ENCODE measurements around the gene RIMOC1. TPM values are rescaled to one million over a fixed set of nuclear protein-coding genes. Genes with fewer than 3 reads are reported as not detected.
"Not testable (repeated sequence)": the region's sequence is repeated elsewhere in the genome, so short reads cannot be mapped to it uniquely, and the experiment has no call there.

Gene RIMOC1
- total and polyA plus RNA-seq, 8 donors: 22.4 to 35.5 (median 26.9) TPM

GRCh38 chr5:41927604-41928003 is 23.5 kb downstream of the RIMOC1 start:
- intact Hi-C loops (cut with DNase I): no loop called here
- TF ChIP-seq CTCF (IDR thresholded peaks at IDR 0.05): no peak
- Histone ChIP-seq H3K27ac (no peak overlapping the region), H3K27me3 (no peaks in the 10 kb centered on the region), H3K9me3 (no peaks in the 10 kb centered on the region), H3K4me1 (peaks cover 0 to 17% of the 10 kb centered on the region in 2 donors), H3K4me3 (no peak overlapping the region), H3K36me3 (peaks cover 4 to 12% of the 10 kb centered on the region in 2 donors)
- DNase-seq: no peak
- no peak for ATAC-seq

- intact Hi-C loops (cut with DNase I): no loop called here
- TF ChIP-seq CTCF (IDR thresholded peaks at IDR 0.05): no peak
- DNase-seq (no peak), ATAC-seq (no peak)
- no peaks in the 10 kb centered on the region for H3K27me3 ChIP-seq
- H3K4me3 ChIP-seq: no peak overlapping the region
- H3K27ac ChIP-seq: no peak overlapping the region
- no peaks in the 10 kb centered on the region for H3K9me3 ChIP-seq
- H3K4me1 ChIP-seq: peaks cover 0 to 17% of the 10 kb centered on the region in 2 donors
- peaks cover 4 to 17% of the 10 kb centered on the region in 2 donors for H3K36me3 ChIP-seq
These were observed 24.9 kb downstream of the RIMOC1 start for GRCh38 chr5:41929035-41929434.

GRCh38 chr5:41932770-41933169 is 28.6 kb downstream of the RIMOC1 start:
- H3K27me3 ChIP-seq: no peaks in the 10 kb centered on the region
- H3K4me3 ChIP-seq: no peak overlapping the region
- TF ChIP-seq CTCF (IDR thresholded peaks at IDR 0.05): no peak
- ATAC-seq (no peak), DNase-seq (no peak)
- no peak overlapping the region for H3K27ac ChIP-seq
- intact Hi-C loops (cut with DNase I): no loop called here
- no peaks in the 10 kb centered on the region for H3K4me1 ChIP-seq
- H3K9me3 ChIP-seq: no peaks in the 10 kb centered on the region
- H3K36me3 ChIP-seq: peaks cover 4 to 38% of the 10 kb centered on the region in 2 donors

- Histone ChIP-seq H3K27ac (no peak overlapping the region), H3K27me3 (no peaks in the 10 kb centered on the region), H3K4me3 (no peak overlapping the region), H3K36me3 (peaks cover 4 to 35% of the 10 kb centered on the region in 2 donors), H3K4me1 (no peaks in the 10 kb centered on the region), H3K9me3 (no peaks in the 10 kb centered on the region)
- TF ChIP-seq CTCF (IDR thresholded peaks at IDR 0.05): no peak
- DNase-seq (no peak), ATAC-seq (no peak)
- intact Hi-C loops (cut with DNase I): no loop called here
These were observed 31.4 kb downstream of the RIMOC1 start for GRCh38 chr5:41935544-41935943.

GRCh38 chr5:41940641-41941040 is 36.5 kb downstream of the RIMOC1 start:
- Histone ChIP-seq H3K4me1 (no peaks in the 10 kb centered on the region), H3K36me3 (peaks cover 0 to 5% of the 10 kb centered on the region in 2 donors), H3K9me3 (no peaks in the 10 kb centered on the region), H3K4me3 (no peak overlapping the region), H3K27ac (no peak overlapping the region), H3K27me3 (no peaks in the 10 kb centered on the region)
- TF ChIP-seq CTCF (IDR thresholded peaks at IDR 0.05): no peak
- no peak for DNase-seq
- intact Hi-C loops (cut with DNase I): no loop called here
- ATAC-seq: no peak

- DNase-seq; H3K27me3 ChIP-seq; intact Hi-C loops (cut with DNase I): not testable (repeated sequence)
These were observed 41.3 kb downstream of the RIMOC1 start for GRCh38 chr5:41945332-41945955.

More at GRCh38 chr5:41945332-41945955, 41.3 kb downstream of the RIMOC1 start:
- not testable (repeated sequence) for H3K4me3 ChIP-seq, H3K36me3 ChIP-seq, H3K4me1 ChIP-seq, H3K9me3 ChIP-seq, ATAC-seq, H3K27ac ChIP-seq
